HEK293T (cell line): ENCODE data around the gene ABHD10.

ENCODE experiments used
- CTCF ChIA-PET: fragments of 350-600 bp; formaldehyde crosslinking; extraction: SDS; loops from one replicate; lab custom pipeline; 2021; ENCODE audit warnings: antibody characterized with exemption, inconsistent platforms; lab: Yijun Ruan, JAX
- POLR2A ChIA-PET: fragments of 350-600 bp; formaldehyde crosslinking; extraction: SDS; loops from one replicate; lab custom pipeline; 2020; ENCODE audit warnings: antibody characterized with exemption, inconsistent platforms; lab: Yijun Ruan, JAX
- DNase-seq: peaks from one replicate; pipeline ENCODE4 v3.0.0; 2012; ENCODE audit warnings: mixed read lengths; ENCODE audit errors: extremely low spot score
- ARNT ChIP-seq: fragments of 450-650 bp; IDR thresholded peaks from 2 replicates; pipeline ENCODE4 v1.6.1; 2017; ENCODE audit warnings: mild to moderate bottlenecking
- BHLHE40 ChIP-seq: fragments of 450-650 bp; IDR thresholded peaks from 2 replicates; pipeline ENCODE4 v1.6.1; 2016; ENCODE audit warnings: mild to moderate bottlenecking, moderate library complexity, borderline replicate concordance
- CTBP1 ChIP-seq: fragments of 450-650 bp; IDR thresholded peaks from 2 replicates; pipeline ENCODE4 v1.6.1; 2016; ENCODE audit warnings: borderline replicate concordance
- ELF4 ChIP-seq: fragments of 450-650 bp; IDR thresholded peaks from 2 replicates; pipeline ENCODE4 v1.6.1; 2017; ENCODE audit warnings: antibody characterized with exemption
- FOXA1 ChIP-seq: fragments of 450-650 bp; IDR thresholded peaks from 2 replicates; pipeline ENCODE4 v1.6.1; 2016; ENCODE audit warnings: mild to moderate bottlenecking
- FOXK2 ChIP-seq: fragments of 450-650 bp; IDR thresholded peaks from 2 replicates; pipeline ENCODE4 v1.6.1; 2016; ENCODE audit warnings: mild to moderate bottlenecking
- FOXM1 ChIP-seq: fragments of 450-650 bp; IDR thresholded peaks from 2 replicates; pipeline ENCODE4 v1.6.1; 2017; ENCODE audit warnings: mild to moderate bottlenecking, borderline replicate concordance
- HDGF ChIP-seq: fragments of 450-650 bp; IDR thresholded peaks from 2 replicates; pipeline ENCODE4 v1.6.1; 2017; ENCODE audit warnings: antibody characterized with exemption, borderline replicate concordance
- L3MBTL2 ChIP-seq: fragments of 450-650 bp; conservative IDR thresholded peaks from 2 replicates; pipeline ENCODE4 v1.6.1; 2016; ENCODE audit warnings: mild to moderate bottlenecking
- LEF1 ChIP-seq: fragments of 450-650 bp; IDR thresholded peaks from 2 replicates; pipeline ENCODE4 v1.6.1; 2017; ENCODE audit warnings: mild to moderate bottlenecking, borderline replicate concordance
- NFRKB ChIP-seq: fragments of 450-650 bp; IDR thresholded peaks from 2 replicates; pipeline ENCODE4 v1.6.1; 2016; ENCODE audit warnings: mild to moderate bottlenecking, moderate library complexity
- PKNOX1 ChIP-seq: fragments of 450-650 bp; IDR thresholded peaks from 2 replicates; pipeline ENCODE4 v1.6.1; 2016
- SP1 ChIP-seq: fragments of 450-650 bp; IDR thresholded peaks from 2 replicates; pipeline ENCODE4 v1.6.1; 2017
- SUZ12 ChIP-seq: fragments of 450-650 bp; IDR thresholded peaks from 2 replicates; pipeline ENCODE4 v1.6.1; 2016; ENCODE audit warnings: mild to moderate bottlenecking
- TARDBP ChIP-seq: fragments of 450-650 bp; IDR thresholded peaks from 2 replicates; pipeline ENCODE4 v1.6.1; 2016
- ZNF384 ChIP-seq: fragments of 450-650 bp; IDR thresholded peaks from 2 replicates; pipeline ENCODE4 v1.6.1; 2016

ABHD10 gene

DNA sequence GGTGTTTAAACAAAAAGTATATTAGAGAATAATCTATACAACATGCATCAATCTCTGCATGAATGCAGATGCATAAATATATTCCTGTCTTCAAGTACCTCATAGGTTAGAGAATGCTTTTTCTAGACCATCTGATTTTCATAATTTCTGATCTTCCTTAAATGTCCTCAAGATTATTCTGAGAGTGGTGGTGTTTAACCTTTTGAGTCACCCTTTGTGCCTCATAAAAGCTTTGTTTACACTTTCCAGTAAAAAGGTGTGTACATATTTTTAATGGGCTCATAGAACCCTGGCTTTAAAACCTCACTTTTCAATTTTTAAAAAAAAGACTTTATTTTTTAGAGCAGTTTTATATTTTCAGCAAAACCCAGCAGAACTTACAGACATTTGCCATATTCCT is 41.0 kb upstream of the ABHD10 start:
- TF ChIP-seq FOXK2, result no peak
- no peak for TF ChIP-seq FOXA1
- no peak for TF ChIP-seq FOXM1
- no peak for TF ChIP-seq PKNOX1
- TF ChIP-seq SUZ12, result no peak
- no peak for TF ChIP-seq ELF4
- TF ChIP-seq HDGF, result no peak
- TF ChIP-seq LEF1, result no peak
- TF ChIP-seq SP1, result no peak
- no peak for TF ChIP-seq ZNF384
- no peak for TF ChIP-seq NFRKB
- no peak for TF ChIP-seq L3MBTL2
- TF ChIP-seq CTBP1, result no peak
- TF ChIP-seq ARNT, result no peak
- TF ChIP-seq TARDBP, result no peak
- no peak for TF ChIP-seq BHLHE40
- CTCF ChIA-PET, result no interaction called here
- no peak for DNase-seq
- POLR2A ChIA-PET, result no interaction called here

DNA sequence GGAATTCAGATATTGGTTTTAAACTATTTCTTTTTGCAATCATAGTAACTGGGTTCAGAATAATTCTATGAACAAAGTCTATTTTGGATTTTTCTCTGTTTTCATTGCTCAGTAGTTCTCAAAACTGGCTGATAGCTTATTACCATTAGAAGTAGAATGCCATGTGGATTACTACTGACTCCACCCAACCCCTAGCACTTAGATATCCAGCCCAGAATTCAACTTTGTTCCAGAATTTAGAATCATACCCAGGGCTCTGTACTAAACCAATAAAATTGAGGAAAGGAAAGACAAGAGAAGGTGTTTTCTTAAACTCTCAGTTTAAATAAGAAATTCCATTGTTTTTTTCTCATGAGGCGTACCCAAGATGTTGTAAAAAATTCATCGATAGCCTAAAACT is 39.0 kb upstream of the ABHD10 start:
- ChIA-PET POLR2A (no interaction called here), CTCF (no interaction called here)
- no peak for DNase-seq
- TF ChIP-seq PKNOX1 (no peak), ZNF384 (no peak), BHLHE40 (no peak), SUZ12 (no peak), L3MBTL2 (no peak), ELF4 (no peak), FOXK2 (no peak), LEF1 (no peak), FOXA1 (no peak), ARNT (no peak), NFRKB (no peak), HDGF (no peak)

- POLR2A ChIA-PET, result no interaction called here
Measured at GRCh38 chr3:111943533-111943932, 35.3 kb upstream of the ABHD10 start.

DNA sequence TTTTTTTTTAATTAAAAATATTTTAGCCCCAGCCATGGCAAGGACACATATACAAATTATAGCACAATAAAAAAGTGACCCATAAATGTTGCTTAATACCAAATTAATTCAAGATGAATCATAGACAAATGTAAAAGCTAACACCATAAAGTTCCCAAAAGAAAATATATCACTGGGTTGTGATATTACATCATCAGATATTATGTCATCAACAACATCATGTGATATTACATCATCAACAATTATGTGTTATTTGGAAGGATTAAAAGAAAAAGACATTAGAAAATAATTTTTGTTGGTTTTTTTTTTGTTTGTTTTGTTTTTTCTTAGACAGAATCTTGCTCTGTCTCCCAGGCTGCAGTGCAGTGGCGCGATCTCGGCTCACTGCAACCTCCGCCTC is 34.5 kb upstream of the ABHD10 start:
- CTCF ChIA-PET, result no interaction called here
- DNase-seq, result no peak
- no peak for TF ChIP-seq ZNF384
- no peak for TF ChIP-seq NFRKB
- TF ChIP-seq PKNOX1, result no peak
- TF ChIP-seq TARDBP, result no peak
- no peak for TF ChIP-seq FOXK2
- no peak for TF ChIP-seq SUZ12
- TF ChIP-seq ARNT, result no peak
- TF ChIP-seq FOXA1, result no peak
- TF ChIP-seq HDGF, result no peak
- TF ChIP-seq CTBP1, result no peak
- TF ChIP-seq BHLHE40, result no peak
- TF ChIP-seq FOXM1, result no peak
- no peak for TF ChIP-seq ELF4
- TF ChIP-seq L3MBTL2, result no peak
- TF ChIP-seq LEF1, result no peak
- TF ChIP-seq SP1, result no peak
- POLR2A ChIA-PET, result no interaction called here

More at GRCh38 chr3:111943533-111943932, 35.3 kb upstream of the ABHD10 start:
- TF ChIP-seq ELF4, result no peak
- no peak for TF ChIP-seq ARNT
- TF ChIP-seq SUZ12, result no peak
- TF ChIP-seq L3MBTL2, result no peak
- CTCF ChIA-PET, result no interaction called here
- no peak for DNase-seq

DNA sequence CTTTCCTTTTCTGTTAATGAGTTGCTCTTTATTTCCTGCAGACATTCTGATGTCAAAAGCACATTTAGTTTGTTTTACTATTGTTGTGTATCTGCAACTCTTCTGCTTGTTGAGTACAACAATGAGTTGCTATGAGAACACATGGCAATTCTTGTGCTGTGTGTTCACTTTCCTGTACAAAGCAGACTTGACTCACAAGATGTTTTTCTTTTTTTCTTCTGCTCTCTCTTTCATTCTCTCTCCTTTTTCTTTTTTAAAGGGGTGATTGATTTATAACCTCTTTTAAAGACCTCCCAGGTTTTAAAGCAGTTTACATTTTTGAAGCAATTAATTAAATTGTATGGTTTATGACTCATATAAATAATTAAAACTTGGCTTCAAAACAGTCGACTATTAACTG is 31.6 kb upstream of the ABHD10 start:
- CTCF ChIA-PET, result no interaction called here
- POLR2A ChIA-PET, result no interaction called here
- no peak for DNase-seq
- TF ChIP-seq ZNF384, result no peak
- TF ChIP-seq FOXA1, result no peak
- TF ChIP-seq FOXK2, result no peak
- no peak for TF ChIP-seq HDGF
- no peak for TF ChIP-seq SUZ12

- no peak for DNase-seq
- no peak for TF ChIP-seq TARDBP
- no peak for TF ChIP-seq ZNF384
- TF ChIP-seq LEF1, result no peak
- TF ChIP-seq NFRKB, result no peak
- no peak for TF ChIP-seq FOXA1
- no peak for TF ChIP-seq SP1
- no peak for TF ChIP-seq ARNT
- POLR2A ChIA-PET, result no interaction called here
- CTCF ChIA-PET, result no interaction called here
Measured at GRCh38 chr3:111948786-111949185, 30.0 kb upstream of the ABHD10 start.

DNA sequence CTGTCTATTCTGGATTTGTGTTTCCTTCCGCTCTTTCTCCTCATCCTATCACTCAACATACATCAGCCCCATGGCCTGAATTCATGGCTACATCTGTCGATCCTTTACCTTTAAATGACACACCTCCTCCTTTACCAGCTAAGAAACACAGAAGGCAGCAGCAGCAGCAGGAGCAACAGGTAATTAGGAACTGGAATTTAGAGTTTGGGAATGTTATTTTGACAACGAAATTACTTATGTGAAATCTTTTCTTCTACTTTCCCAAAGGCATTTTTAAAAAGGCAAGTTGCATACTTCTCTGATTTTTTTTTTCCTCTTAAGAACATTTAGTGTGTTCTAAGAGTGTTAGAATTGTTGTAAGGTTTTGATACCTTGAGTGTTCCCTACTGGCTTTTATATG is 29.1 kb upstream of the ABHD10 start:
- DNase-seq, result no peak
- no peak for TF ChIP-seq PKNOX1
- no peak for TF ChIP-seq ELF4
- no peak for TF ChIP-seq FOXA1
- no peak for TF ChIP-seq FOXK2
- no peak for TF ChIP-seq TARDBP
- TF ChIP-seq HDGF, result no peak
- no peak for TF ChIP-seq SP1
- no peak for TF ChIP-seq SUZ12
- TF ChIP-seq CTBP1, result no peak
- TF ChIP-seq FOXM1, result no peak
- no peak for TF ChIP-seq ARNT
- TF ChIP-seq NFRKB, result no peak
- no peak for TF ChIP-seq LEF1
- no peak for TF ChIP-seq ZNF384
- no peak for TF ChIP-seq BHLHE40
- no peak for TF ChIP-seq L3MBTL2
- ChIA-PET CTCF (no interaction called here), POLR2A (no interaction called here)
